Neural progenitor cell (in vitro differentiated cells): Measurements from ENCODE around the gene ESYT2. TPM values are rescaled to one million over a fixed set of nuclear protein-coding genes. Genes with fewer than 3 reads are reported as not detected.

ENCODE experiments used
- DNase-seq: peaks from one replicate; pipeline ENCODE4 v3.0.0-alpha.2; 2016; ENCODE audit warnings: low spot score
- H2AFZ ChIP-seq: fragments of 200-600 bp; sonication (generic); replicated peaks from 2 replicates; pipeline ENCODE4 v1.6.1; 2016; ENCODE audit warnings: antibody characterized with exemption
- H3F3A ChIP-seq: fragments of 200-600 bp; sonication (generic); 2 replicates; pipeline ENCODE4 v1.6.1; 2016; ENCODE audit warnings: antibody characterized with exemption, low read depth
- H3K27ac ChIP-seq: fragments of 200-600 bp; sonication (generic); 2 replicates; pipeline ENCODE4 v1.5.1; 2016; ENCODE audit warnings: mild to moderate bottlenecking
- H3K27me3 ChIP-seq: fragments of 200-600 bp; sonication (generic); 2 replicates; pipeline ENCODE4 v1.6.1; 2016; ENCODE audit warnings: mild to moderate bottlenecking, moderate library complexity
- H3K36me3 ChIP-seq: fragments of 200-600 bp; sonication (generic); 2 replicates; pipeline ENCODE4 v1.5.1; 2016
- H3K4me1 ChIP-seq: fragments of 200-600 bp; sonication (generic); 2 replicates; pipeline ENCODE4 v1.6.1; 2016; ENCODE audit warnings: mixed run types
- H3K4me2 ChIP-seq: fragments of 200-600 bp; sonication (generic); 2 replicates; pipeline ENCODE4 v1.6.1; 2016
- H3K4me3 ChIP-seq: fragments of 200-600 bp; sonication (generic); 2 replicates; pipeline ENCODE4 v1.5.1; 2016
- H3K79me2 ChIP-seq: fragments of 200-600 bp; sonication (generic); 2 replicates; pipeline ENCODE4 v1.6.1; 2016; ENCODE audit warnings: low read depth
- H3K9ac ChIP-seq: fragments of 200-600 bp; sonication (generic); 2 replicates; pipeline ENCODE4 v1.6.1; 2016
- H3K9me3 ChIP-seq: fragments of 200-600 bp; sonication (generic); 2 replicates; pipeline ENCODE4 v1.5.1; 2016; ENCODE audit warnings: low read depth
- H4K20me1 ChIP-seq: fragments of 200-600 bp; sonication (generic); 2 replicates; pipeline ENCODE4 v1.6.1; 2016; ENCODE audit warnings: low read depth
- H3K27ac Mint-ChIP-seq: 3 replicates; pipeline ENCODE4 v1.8.0; 2021; ENCODE audit warnings: mixed read lengths
- H3K27me3 Mint-ChIP-seq: 2 replicates; pipeline ENCODE4 v1.8.0; 2022; ENCODE audit warnings: low read depth, mild to moderate bottlenecking, inconsistent platforms, moderate library complexity, mixed read lengths; ENCODE audit not compliant: insufficient read depth
- H3K36me3 Mint-ChIP-seq: 3 replicates; pipeline ENCODE4 v1.8.0; 2021; ENCODE audit warnings: mixed read lengths
- H3K4me1 Mint-ChIP-seq: 3 replicates; pipeline ENCODE4 v1.8.0; 2021; ENCODE audit warnings: mixed read lengths
- H3K4me3 Mint-ChIP-seq: 3 replicates; pipeline ENCODE4 v1.8.0; 2021; ENCODE audit warnings: mild to moderate bottlenecking, moderate library complexity, mixed read lengths
- H3K9me3 Mint-ChIP-seq: 3 replicates; pipeline ENCODE4 v1.8.0; 2020; ENCODE audit warnings: mixed read lengths
- EZH2 ChIP-seq: fragments of 200-600 bp; sonication (generic); IDR thresholded peaks from 2 replicates; pipeline ENCODE4 v1.6.1; 2017; ENCODE audit warnings: antibody characterized with exemption, mild to moderate bottlenecking, moderate library complexity
- EZH2phosphoT487 ChIP-seq: fragments of 200-600 bp; sonication (generic); IDR thresholded peaks from 2 replicates; pipeline ENCODE4 v1.6.1; 2017; ENCODE audit warnings: antibody characterized with exemption
- total RNA-seq: library from RNA; depleted of rRNA; stranded (reverse); fragments of >200 nt; gene quantifications from 2 replicates; pipeline ENCODE4 v1.2.3, GENCODE V29; 2015; ENCODE audit warnings: low replicate concordance
- TF ChIP-seq, protein P1 (sequence below): fragments of 200-600 bp; sonication (generic); IDR thresholded peaks from 2 replicates; pipeline ENCODE4 v1.5.1; 2017; ENCODE audit warnings: antibody characterized with exemption, mild to moderate bottlenecking

ESYT2 gene
- total RNA-seq, 1 donor from 2014 or later = 33.4 TPM

DNA sequence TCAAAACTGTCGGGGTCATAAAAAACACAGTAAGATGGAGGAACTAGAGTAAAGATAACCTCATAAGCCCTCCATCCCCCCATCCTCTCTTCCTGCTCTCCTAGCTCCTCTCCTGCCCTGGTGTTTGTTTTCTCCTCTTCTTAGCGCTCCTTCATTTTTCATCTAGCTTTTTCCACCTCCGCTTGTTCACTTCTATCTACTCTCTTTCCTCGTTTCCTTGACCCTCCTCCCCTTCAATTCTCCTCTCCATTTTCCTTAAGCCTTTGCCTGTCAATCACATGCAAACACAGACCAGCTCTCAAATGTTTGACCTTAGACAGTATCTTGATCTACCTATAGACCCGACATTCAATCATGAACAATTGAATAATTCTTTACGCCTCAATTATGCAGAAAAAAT, 134.7 kb downstream of the ESYT2 start:
- Histone ChIP-seq H3K9ac (no peak overlapping the region), H2AFZ (no peak overlapping the region), H3K4me1 (no peaks in the 10 kb centered on the region), H3K4me2 (no peak overlapping the region), H3K27me3 (no peaks in the 10 kb centered on the region), H3K4me3 (no peak overlapping the region), H4K20me1 (peaks cover 12% of the 10 kb centered on the region), H3K36me3 (peaks cover 11% of the 10 kb centered on the region), H3K9me3 (no peaks in the 10 kb centered on the region), H3K79me2 (peaks cover 71% of the 10 kb centered on the region), H3K27ac (no peak overlapping the region), H3F3A (no peaks in the 10 kb centered on the region)
- H3K9me3 Mint-ChIP-seq = no peaks in the 10 kb centered on the region
- H3K4me1 Mint-ChIP-seq = no peaks in the 10 kb centered on the region
- TF ChIP-seq, protein P1, sequence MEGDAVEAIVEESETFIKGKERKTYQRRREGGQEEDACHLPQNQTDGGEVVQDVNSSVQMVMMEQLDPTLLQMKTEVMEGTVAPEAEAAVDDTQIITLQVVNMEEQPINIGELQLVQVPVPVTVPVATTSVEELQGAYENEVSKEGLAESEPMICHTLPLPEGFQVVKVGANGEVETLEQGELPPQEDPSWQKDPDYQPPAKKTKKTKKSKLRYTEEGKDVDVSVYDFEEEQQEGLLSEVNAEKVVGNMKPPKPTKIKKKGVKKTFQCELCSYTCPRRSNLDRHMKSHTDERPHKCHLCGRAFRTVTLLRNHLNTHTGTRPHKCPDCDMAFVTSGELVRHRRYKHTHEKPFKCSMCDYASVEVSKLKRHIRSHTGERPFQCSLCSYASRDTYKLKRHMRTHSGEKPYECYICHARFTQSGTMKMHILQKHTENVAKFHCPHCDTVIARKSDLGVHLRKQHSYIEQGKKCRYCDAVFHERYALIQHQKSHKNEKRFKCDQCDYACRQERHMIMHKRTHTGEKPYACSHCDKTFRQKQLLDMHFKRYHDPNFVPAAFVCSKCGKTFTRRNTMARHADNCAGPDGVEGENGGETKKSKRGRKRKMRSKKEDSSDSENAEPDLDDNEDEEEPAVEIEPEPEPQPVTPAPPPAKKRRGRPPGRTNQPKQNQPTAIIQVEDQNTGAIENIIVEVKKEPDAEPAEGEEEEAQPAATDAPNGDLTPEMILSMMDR = no peak
- no peak for TF ChIP-seq EZH2
- TF ChIP-seq EZH2phosphoT487 = no peak
- peaks cover 30% of the 10 kb centered on the region for H3K36me3 Mint-ChIP-seq
- no peak for DNase-seq
- no peaks in the 10 kb centered on the region for H3K27me3 Mint-ChIP-seq
- no peak overlapping the region for H3K4me3 Mint-ChIP-seq
- H3K27ac Mint-ChIP-seq = no peak overlapping the region

- H4K20me1 ChIP-seq = no peaks in the 10 kb centered on the region
- H3K27me3 ChIP-seq = no peaks in the 10 kb centered on the region
- Mint-ChIP-seq H3K27me3 (no peaks in the 10 kb centered on the region), H3K9me3 (no peaks in the 10 kb centered on the region), H3K4me1 (no peaks in the 10 kb centered on the region), H3K36me3 (peaks cover 25% of the 10 kb centered on the region), H3K27ac (no peak overlapping the region), H3K4me3 (no peak overlapping the region)
- H3K27ac ChIP-seq = no peak overlapping the region
- no peak overlapping the region for H2AFZ ChIP-seq
- H3F3A ChIP-seq = no peaks in the 10 kb centered on the region
- TF ChIP-seq EZH2 (no peak), EZH2phosphoT487 (no peak)
- TF ChIP-seq, protein P1 = no peak
- H3K4me2 ChIP-seq = no peak overlapping the region
- no peaks in the 10 kb centered on the region for H3K9me3 ChIP-seq
- H3K9ac ChIP-seq = no peak overlapping the region
- H3K79me2 ChIP-seq = peaks cover 20% of the 10 kb centered on the region
- H3K4me1 ChIP-seq = no peaks in the 10 kb centered on the region
- no peaks in the 10 kb centered on the region for H3K36me3 ChIP-seq
- DNase-seq = no peak
- H3K4me3 ChIP-seq = no peak overlapping the region
Measured at GRCh38 chr7:158689488-158689887, 139.8 kb downstream of the ESYT2 start.

- Histone ChIP-seq H3K9ac (no peak overlapping the region), H4K20me1 (no peaks in the 10 kb centered on the region), H3K79me2 (peaks cover 4% of the 10 kb centered on the region), H3K4me2 (no peak overlapping the region), H3K36me3 (no peaks in the 10 kb centered on the region), H3K4me3 (no peak overlapping the region), H3F3A (no peaks in the 10 kb centered on the region), H3K9me3 (no peaks in the 10 kb centered on the region), H3K27me3 (no peaks in the 10 kb centered on the region), H3K4me1 (no peaks in the 10 kb centered on the region), H3K27ac (no peak overlapping the region), H2AFZ (no peak overlapping the region)
- H3K27ac Mint-ChIP-seq = no peak overlapping the region
- no peaks in the 10 kb centered on the region for H3K9me3 Mint-ChIP-seq
- H3K36me3 Mint-ChIP-seq = peaks cover 25% of the 10 kb centered on the region
- no peak for TF ChIP-seq EZH2phosphoT487
- TF ChIP-seq, protein P1 = no peak
- no peak for TF ChIP-seq EZH2
- H3K27me3 Mint-ChIP-seq = no peaks in the 10 kb centered on the region
- no peak for DNase-seq
- H3K4me3 Mint-ChIP-seq = no peak overlapping the region
- H3K4me1 Mint-ChIP-seq = no peaks in the 10 kb centered on the region
Measured at GRCh38 chr7:158687406-158687805, 141.9 kb downstream of the ESYT2 start.
